LNCAP (cell line): ENCODE data around the gene SERPINB2.

ENCODE experiments used
- TF ChIP-seq, protein P1 (sequence below): fragments of 450-650 bp; IDR thresholded peaks from 2 replicates; pipeline ENCODE4 v1.5.1; 2017; ENCODE audit warnings: mild to moderate bottlenecking

The SERPINB2 gene, protein sequence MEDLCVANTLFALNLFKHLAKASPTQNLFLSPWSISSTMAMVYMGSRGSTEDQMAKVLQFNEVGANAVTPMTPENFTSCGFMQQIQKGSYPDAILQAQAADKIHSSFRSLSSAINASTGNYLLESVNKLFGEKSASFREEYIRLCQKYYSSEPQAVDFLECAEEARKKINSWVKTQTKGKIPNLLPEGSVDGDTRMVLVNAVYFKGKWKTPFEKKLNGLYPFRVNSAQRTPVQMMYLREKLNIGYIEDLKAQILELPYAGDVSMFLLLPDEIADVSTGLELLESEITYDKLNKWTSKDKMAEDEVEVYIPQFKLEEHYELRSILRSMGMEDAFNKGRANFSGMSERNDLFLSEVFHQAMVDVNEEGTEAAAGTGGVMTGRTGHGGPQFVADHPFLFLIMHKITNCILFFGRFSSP

DNA sequence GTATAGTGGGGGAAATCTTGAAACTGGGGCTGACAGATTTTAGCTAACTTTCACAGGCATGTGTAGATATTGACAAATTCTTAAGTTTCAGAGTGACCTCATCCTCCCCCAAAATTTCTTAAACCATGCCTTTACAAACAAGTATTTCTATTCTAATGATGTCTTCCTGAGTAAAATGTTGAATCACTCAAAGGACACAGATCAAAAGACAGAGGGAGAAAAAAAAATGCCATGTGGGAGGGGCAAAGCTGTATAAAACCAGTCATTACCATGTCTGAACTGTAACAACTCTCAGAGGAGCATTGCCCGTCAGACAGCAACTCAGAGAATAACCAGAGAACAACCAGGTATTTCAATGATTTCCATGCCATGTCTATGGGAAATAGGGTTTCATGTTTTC is at the start of gene SERPINB2:
Gene SERPINB2, plus strand, starts transcription at position 282 of the 400 bp plus-strand sequence. CDS start 3,740 bp downstream, outside the sequence.
- TF ChIP-seq, protein P1, sequence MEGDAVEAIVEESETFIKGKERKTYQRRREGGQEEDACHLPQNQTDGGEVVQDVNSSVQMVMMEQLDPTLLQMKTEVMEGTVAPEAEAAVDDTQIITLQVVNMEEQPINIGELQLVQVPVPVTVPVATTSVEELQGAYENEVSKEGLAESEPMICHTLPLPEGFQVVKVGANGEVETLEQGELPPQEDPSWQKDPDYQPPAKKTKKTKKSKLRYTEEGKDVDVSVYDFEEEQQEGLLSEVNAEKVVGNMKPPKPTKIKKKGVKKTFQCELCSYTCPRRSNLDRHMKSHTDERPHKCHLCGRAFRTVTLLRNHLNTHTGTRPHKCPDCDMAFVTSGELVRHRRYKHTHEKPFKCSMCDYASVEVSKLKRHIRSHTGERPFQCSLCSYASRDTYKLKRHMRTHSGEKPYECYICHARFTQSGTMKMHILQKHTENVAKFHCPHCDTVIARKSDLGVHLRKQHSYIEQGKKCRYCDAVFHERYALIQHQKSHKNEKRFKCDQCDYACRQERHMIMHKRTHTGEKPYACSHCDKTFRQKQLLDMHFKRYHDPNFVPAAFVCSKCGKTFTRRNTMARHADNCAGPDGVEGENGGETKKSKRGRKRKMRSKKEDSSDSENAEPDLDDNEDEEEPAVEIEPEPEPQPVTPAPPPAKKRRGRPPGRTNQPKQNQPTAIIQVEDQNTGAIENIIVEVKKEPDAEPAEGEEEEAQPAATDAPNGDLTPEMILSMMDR: no peak

DNA sequence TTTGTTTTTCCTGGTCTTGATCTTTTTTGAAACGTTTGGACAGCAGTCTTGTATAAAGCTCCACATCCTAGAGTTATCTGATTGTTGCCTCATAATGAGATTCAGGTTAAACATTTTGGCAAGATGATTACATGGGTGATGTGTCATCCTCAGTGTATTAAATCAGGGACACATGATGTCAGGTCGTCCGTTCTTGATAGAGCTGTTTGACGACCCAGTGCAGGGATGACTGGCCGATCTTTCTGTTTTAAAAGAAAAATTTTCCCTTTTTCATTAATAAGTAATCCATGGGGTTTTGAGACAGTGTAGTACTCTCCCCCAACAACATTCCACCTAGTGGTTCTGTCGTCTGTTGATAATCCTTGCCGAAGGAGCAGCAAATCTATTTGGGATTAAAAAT is 44.5 kb upstream of the SERPINB2 start:
- TF ChIP-seq, protein P1: no peak

DNA sequence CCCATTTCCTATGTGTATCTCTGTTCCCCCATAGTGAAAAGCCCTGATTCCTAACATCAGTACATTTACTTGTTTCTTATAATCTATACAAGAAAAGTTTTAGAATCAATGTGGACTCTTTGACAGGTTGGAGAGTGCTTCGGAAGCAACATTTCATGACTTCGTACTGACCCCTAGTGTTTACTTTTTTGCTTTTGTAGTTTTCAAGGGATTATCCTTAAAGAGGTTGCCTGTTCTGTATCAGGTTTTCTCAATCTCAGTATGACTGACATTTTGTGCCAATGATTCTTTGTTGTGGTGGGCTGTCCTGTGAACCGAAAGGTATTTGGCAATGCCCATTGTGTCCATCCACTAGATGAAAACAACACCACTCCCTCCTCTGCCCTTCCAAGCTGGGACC is 43.3 kb upstream of the SERPINB2 start:
- TF ChIP-seq, protein P1: peak; percentile 57

DNA sequence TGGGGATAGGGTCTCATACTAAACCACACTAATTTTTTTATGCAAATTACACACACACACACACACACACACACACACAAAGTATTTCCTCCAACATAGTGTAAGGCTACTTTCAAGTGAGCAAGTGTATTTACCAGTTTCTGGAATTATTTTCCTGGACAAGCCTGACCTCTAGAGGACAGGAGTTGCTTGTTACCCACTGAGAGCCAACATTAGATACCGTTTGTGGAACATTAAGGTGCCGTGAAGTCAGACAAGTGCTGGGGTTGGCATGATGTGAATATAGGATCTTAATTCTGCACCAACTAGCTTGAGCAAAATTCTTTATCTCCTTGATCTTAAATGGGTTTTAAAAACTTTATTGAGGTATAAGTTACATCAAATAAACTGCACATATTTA is 39.3 kb upstream of the SERPINB2 start:
- TF ChIP-seq, protein P1: peak; percentile 78

DNA sequence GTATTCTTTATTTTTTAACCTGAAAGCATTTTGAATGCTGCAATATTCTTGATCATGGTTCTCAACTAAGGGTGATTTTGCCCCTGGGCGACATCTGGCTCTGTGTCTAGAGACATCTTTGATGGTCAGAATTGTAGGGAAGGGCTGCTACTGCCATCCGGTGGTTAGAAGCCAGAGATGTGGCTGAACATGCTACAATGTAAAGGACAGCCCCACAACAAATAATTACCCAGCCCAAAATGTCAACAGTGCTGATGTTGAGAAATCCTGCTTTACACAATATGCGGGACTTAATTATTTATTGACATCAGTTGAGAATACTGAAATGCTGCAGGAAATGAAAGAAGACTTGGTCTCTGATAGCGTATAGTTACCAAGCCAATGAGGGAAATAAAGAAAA is 37.5 kb upstream of the SERPINB2 start:
- TF ChIP-seq, protein P1: peak; percentile 76

DNA sequence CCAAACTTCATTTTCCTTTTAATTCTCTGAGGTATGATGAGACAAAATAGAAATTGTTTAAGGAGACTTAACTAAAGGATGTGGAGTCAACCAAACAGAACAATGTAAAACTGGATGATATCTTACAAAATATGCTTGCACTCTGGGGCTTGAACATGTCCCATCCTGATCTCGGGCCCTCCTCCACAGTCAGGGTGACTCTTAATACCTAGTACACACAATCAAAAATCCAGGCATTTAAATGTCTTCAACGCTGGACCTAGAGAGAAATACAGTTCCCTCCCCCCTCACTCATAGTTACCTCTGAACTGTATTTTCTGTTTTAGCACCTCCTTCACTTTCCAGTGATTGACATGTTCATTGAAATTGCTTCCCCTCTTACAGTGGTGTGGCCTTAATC is 36.9 kb upstream of the SERPINB2 start:
- TF ChIP-seq, protein P1: no peak

DNA sequence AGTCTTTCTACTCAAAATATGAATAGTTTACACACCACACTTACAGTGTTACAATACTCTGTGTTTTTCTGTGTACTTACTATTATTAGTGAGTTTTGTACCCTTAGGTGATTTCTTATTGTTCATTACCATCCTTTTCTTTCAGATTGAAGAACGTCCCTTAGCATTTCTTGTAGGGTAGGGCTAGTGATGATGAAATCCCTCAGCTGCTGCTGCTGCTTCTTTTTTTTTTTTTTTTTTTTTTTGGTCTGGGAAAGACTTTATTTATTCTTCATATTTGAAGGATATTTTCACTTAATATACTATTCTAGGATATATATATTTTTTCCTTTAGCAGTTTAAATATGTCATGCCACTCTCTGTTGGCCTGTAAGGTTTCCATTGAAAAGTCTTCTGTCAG is 29.0 kb upstream of the SERPINB2 start:
- TF ChIP-seq, protein P1: no peak
